GM23338 (cell line): ENCODE measurements around the gene NEB. TPM values are rescaled to one million over a fixed set of nuclear protein-coding genes. Genes with fewer than 3 reads are reported as not detected.

ENCODE experiments used
- ATAC-seq: fragments of 200-7000 bp; cut with Tn5 transposase; 3 replicates; pipeline ENCODE4 v1.9.1; 2020
- DNase-seq: peaks from one replicate; pipeline ENCODE4 v3.0.0-alpha.2; 2015; ENCODE audit warnings: low spot score
- H2AFZ ChIP-seq: fragments of 200-600 bp; sonication (generic); 2 replicates; pipeline ENCODE4 v1.8.0; 2016; ENCODE audit warnings: antibody characterized with exemption, mild to moderate bottlenecking, moderate library complexity
- H3F3A ChIP-seq: fragments of 200-600 bp; sonication (generic); replicated peaks from 2 replicates; pipeline ENCODE4 v1.8.0; 2017; ENCODE audit warnings: antibody characterized with exemption, mixed run types, low read depth
- H3K27ac ChIP-seq: fragments of 200-600 bp; sonication (generic); 2 replicates; pipeline ENCODE4 v1.6.1; 2016; ENCODE audit warnings: low read depth
- H3K27me3 ChIP-seq: fragments of 200-600 bp; sonication (generic); 2 replicates; pipeline ENCODE4 v1.8.0; 2016; ENCODE audit warnings: mild to moderate bottlenecking, mixed run types, moderate library complexity; ENCODE audit not compliant: insufficient read depth
- H3K36me3 ChIP-seq: fragments of 200-600 bp; sonication (generic); 2 replicates; pipeline ENCODE4 v1.8.0; 2016; ENCODE audit warnings: mild to moderate bottlenecking; ENCODE audit not compliant: insufficient read depth
- H3K4me1 ChIP-seq: fragments of 200-600 bp; sonication (generic); 2 replicates; pipeline ENCODE4 v1.8.0; 2016; ENCODE audit warnings: mild to moderate bottlenecking, moderate library complexity; ENCODE audit not compliant: insufficient read depth
- H3K4me2 ChIP-seq: fragments of 200-600 bp; sonication (generic); 2 replicates; pipeline ENCODE4 v1.7.1; 2017; ENCODE audit warnings: mixed run types
- H3K4me3 ChIP-seq: fragments of 200-600 bp; sonication (generic); 2 replicates; pipeline ENCODE4 v1.6.1; 2016; ENCODE audit warnings: mixed run types
- H3K79me2 ChIP-seq: fragments of 200-600 bp; sonication (generic); replicated peaks from 2 replicates; pipeline ENCODE4 v1.8.0; 2017; ENCODE audit warnings: mild to moderate bottlenecking; ENCODE audit not compliant: insufficient read depth
- H3K9me2 ChIP-seq: fragments of 200-600 bp; sonication (generic); 2 replicates; pipeline ENCODE4 v1.8.0; 2017; ENCODE audit not compliant: insufficient read depth
- H4K20me1 ChIP-seq: fragments of 200-600 bp; sonication (generic); replicated peaks from 2 replicates; pipeline ENCODE4 v1.8.0; 2017; ENCODE audit warnings: mild to moderate bottlenecking; ENCODE audit not compliant: insufficient read depth
- H3K27ac Mint-ChIP-seq: 2 replicates; pipeline ENCODE4 v1.8.0; 2020; ENCODE audit warnings: inconsistent platforms, mild to moderate bottlenecking, moderate library complexity, mixed read lengths
- H3K27me3 Mint-ChIP-seq: 3 replicates; pipeline ENCODE4 v1.8.0; 2022; ENCODE audit warnings: low read depth, mild to moderate bottlenecking, moderate library complexity, mixed read lengths, inconsistent platforms; ENCODE audit not compliant: insufficient read depth, poor library complexity
- H3K36me3 Mint-ChIP-seq: 3 replicates; pipeline ENCODE4 v1.8.0; 2021; ENCODE audit warnings: low read depth, mild to moderate bottlenecking, inconsistent platforms, moderate library complexity, mixed read lengths
- H3K4me1 Mint-ChIP-seq: 3 replicates; pipeline ENCODE4 v1.8.0; 2020; ENCODE audit warnings: mild to moderate bottlenecking, inconsistent platforms, mixed read lengths
- H3K4me3 Mint-ChIP-seq: 3 replicates; pipeline ENCODE4 v1.8.0; 2021; ENCODE audit warnings: moderate library complexity, mild to moderate bottlenecking, inconsistent platforms, mixed read lengths
- H3K9me3 Mint-ChIP-seq: 3 replicates; pipeline ENCODE4 v1.8.0; 2020; ENCODE audit warnings: moderate library complexity, mild to moderate bottlenecking, inconsistent platforms, mixed read lengths
- CREB1 ChIP-seq: fragments of 250-450 bp; sonication (Bioruptor Pico); IDR thresholded peaks from 2 replicates; pipeline ENCODE4 v1.5.0; 2020; ENCODE audit warnings: low read depth, mild to moderate bottlenecking, moderate library complexity
- CTCF ChIP-seq, 2 experiments: fragments of 200-600 bp in 1 of 2; sonication (generic) in 1 of 2; conservative IDR thresholded peaks; 2 replicates each; pipeline versions ENCODE4 v1.5.1 to v1.6.1; 2016 to 2017; ENCODE audit warnings: antibody characterized with exemption in 2 of 2, low read depth in 2 of 2, mild to moderate bottlenecking in 2 of 2, moderate library complexity in 1 of 2
- EZH2 ChIP-seq: fragments of 200-600 bp; sonication (generic); IDR thresholded peaks from one replicate; pipeline ENCODE4 v1.8.0; 2017; ENCODE audit warnings: antibody characterized with exemption, mild to moderate bottlenecking, low read depth; ENCODE audit not compliant: unreplicated experiment
- NANOG ChIP-seq: IDR thresholded peaks from 2 replicates; pipeline ENCODE4 v1.6.1; 2016; ENCODE audit warnings: antibody characterized with exemption, borderline replicate concordance
- POLR2AphosphoS5 ChIP-seq: IDR thresholded peaks from 2 replicates; pipeline ENCODE4 v1.6.1; 2016; ENCODE audit warnings: antibody characterized with exemption, low read depth
- REST ChIP-seq: IDR thresholded peaks from one replicate; pipeline ENCODE4 v1.6.1; 2018; ENCODE audit warnings: antibody characterized with exemption; ENCODE audit not compliant: unreplicated experiment
- STAT1 ChIP-seq: IDR thresholded peaks from one replicate; pipeline ENCODE4 v1.6.1; 2016; ENCODE audit warnings: antibody characterized with exemption; ENCODE audit not compliant: unreplicated experiment
- ZNF331 ChIP-seq: fragments of 250-450 bp; sonication (Bioruptor Pico); IDR thresholded peaks from 2 replicates; pipeline ENCODE4 v1.5.0; 2020; ENCODE audit warnings: low read depth, mild to moderate bottlenecking, moderate library complexity
- ZNF462 ChIP-seq: fragments of 250-450 bp; sonication (Bioruptor Pico); IDR thresholded peaks from 2 replicates; pipeline ENCODE4 v1.5.0; 2020; ENCODE audit warnings: mild to moderate bottlenecking, moderate library complexity
- polyA plus RNA-seq: library from polyadenylated mRNA; unstranded; fragments of >200 nt; fragmentation: Nextera tagmentation; extraction: Ambion mirVana; gene quantifications from 2 replicates; pipeline ENCODE4 v1.2.1, GENCODE V29; 2016
- total RNA-seq: library from RNA; depleted of rRNA; stranded (reverse); fragments of >200 nt; shearing (Covaris generic); gene quantifications from 2 replicates; pipeline ENCODE4 v1.2.3, GENCODE V29; 2014

Gene NEB
- total and polyA plus RNA-seq, 2 experiments from 2014 or later = 6.2 to 13.7 TPM

- Mint-ChIP-seq H3K4me1 (peaks cover 11% of the 10 kb centered on the region; the same call in 1 of the 3 replicates), H3K27ac (no peak overlapping the region), H3K36me3 (no peaks in the 10 kb centered on the region), H3K27me3 (peaks cover 5% of the 10 kb centered on the region), H3K9me3 (no peaks in the 10 kb centered on the region), H3K4me3 (no peak overlapping the region)
- Histone ChIP-seq H3K79me2 (no peaks in the 10 kb centered on the region), H3K27me3 (no peaks in the 10 kb centered on the region), H3K27ac (no peak overlapping the region), H2AFZ (peak overlapping the region; percentile 8; the same call in 1 of the 2 replicates), H3K36me3 (no peaks in the 10 kb centered on the region), H3F3A (no peaks in the 10 kb centered on the region), H3K4me3 (no peak overlapping the region), H4K20me1 (no peaks in the 10 kb centered on the region), H3K4me2 (no peak overlapping the region), H3K4me1 (peaks cover 6% of the 10 kb centered on the region; the same call in 1 of the 2 replicates), H3K9me2 (peaks cover 14% of the 10 kb centered on the region)
- TF ChIP-seq REST = no peak
- TF ChIP-seq STAT1 = no peak
- no peak for TF ChIP-seq CREB1 (CRISPR knock-in tag)
- TF ChIP-seq ZNF331 (CRISPR knock-in tag) = no peak
- DNase-seq = no peak
- ATAC-seq = no peak
These were observed 22.5 kb upstream of the NEB start for GRCh38 chr2:151756820-151757219.

GRCh38 chr2:151754253-151754897, 20.1 kb upstream of the NEB start:
- Mint-ChIP-seq H3K9me3 (no peaks in the 10 kb centered on the region), H3K4me3 (no peak overlapping the region), H3K27me3 (peaks cover 3% of the 10 kb centered on the region), H3K27ac (no peak overlapping the region), H3K4me1 (peaks cover 7% of the 10 kb centered on the region; the same call in 1 of the 3 replicates), H3K36me3 (no peaks in the 10 kb centered on the region)
- no peak for TF ChIP-seq NANOG
- TF ChIP-seq ZNF331 (CRISPR knock-in tag) = no peak
- TF ChIP-seq ZNF462 (CRISPR knock-in tag) = no peak
- no peak for TF ChIP-seq CTCF (conservative IDR thresholded peaks at IDR 0.05; ENCODE audit: low read depth in 2 of 2)
- TF ChIP-seq EZH2 = no peak
- TF ChIP-seq CREB1 (CRISPR knock-in tag) = no peak
- TF ChIP-seq POLR2AphosphoS5 = no peak
- no peak for TF ChIP-seq STAT1
- no peaks in the 10 kb centered on the region for H3F3A ChIP-seq
- no peaks in the 10 kb centered on the region for H3K79me2 ChIP-seq
- no peak for ATAC-seq
- peak overlapping the region; percentile 41; the same call in 1 of the 2 replicates for H3K4me2 ChIP-seq
- H3K4me1 ChIP-seq = peaks cover 6% of the 10 kb centered on the region; the same call in 1 of the 2 replicates
- H3K36me3 ChIP-seq = no peaks in the 10 kb centered on the region
- no peak overlapping the region for H3K27ac ChIP-seq
- DNase-seq = no peak
- peaks cover 14% of the 10 kb centered on the region for H3K9me2 ChIP-seq
- no peak overlapping the region for H3K4me3 ChIP-seq
- peak overlapping the region; percentile 80 for H2AFZ ChIP-seq
- H3K27me3 ChIP-seq = no peaks in the 10 kb centered on the region
- H4K20me1 ChIP-seq = no peaks in the 10 kb centered on the region
